Measurements from ENCODE around the gene TNPO2. TPM values are rescaled to one million over a fixed set of nuclear protein-coding genes. Genes with fewer than 3 reads are reported as not detected.
A peak's percentile ranks its signal among the peaks of the same experiment; 100 is the strongest.
"Not testable (repeated sequence)": the region's sequence is repeated elsewhere in the genome, so short reads cannot be mapped to it uniquely, and the experiment has no call there.

Gene TNPO2
- total RNA-seq, 1 experiment from 2014 or later, result 89.5 TPM

GRCh38 chr19:12698138-12698537 lies 25.6 kb downstream of the TNPO2 start:
- Mint-ChIP-seq H3K9me3 (ENCODE audit: unreplicated experiment) (no peaks in the 10 kb centered on the region), H3K27ac (ENCODE audit: low read depth, unreplicated experiment) (peak overlapping the region; percentile 20)

GRCh38 chr19:12697425-12697824 lies 26.3 kb downstream of the TNPO2 start:
- BruUV-seq (replicated peaks); H3K27ac Mint-ChIP-seq (ENCODE audit: low read depth, unreplicated experiment); intact Hi-C loops (cut with micrococcal nuclease); H3K27me3 Mint-ChIP-seq (ENCODE audit: insufficient read depth, unreplicated experiment); H3K4me1 Mint-ChIP-seq (ENCODE audit: insufficient read depth, unreplicated experiment); DNase-seq (ENCODE audit: unreplicated experiment); H3K9me3 Mint-ChIP-seq (ENCODE audit: unreplicated experiment): not testable (repeated sequence)
- CTCF ChIA-PET, result interaction anchor here (0.5 to 1.6 kb wide), 5 partner anchors 20 to 98 kb away, joined by 3 to 6 read pairs (median 3); no protein-coding TSS in a partner anchor
- Mint-ChIP-seq H3K4me3 (ENCODE audit: unreplicated experiment) (peak overlapping the region; percentile 83), H3K36me3 (ENCODE audit: insufficient read depth, unreplicated experiment) (peaks cover 55% of the 10 kb centered on the region)
- POLR2A ChIA-PET, result interaction anchor here (0.7 to 2.7 kb wide), 13 partner anchors 8 to 104 kb away, joined by 3 to 25 read pairs (median 6); partner anchors contain the start of genes DHPS, GET3, TNPO2 and ZNF490

More at GRCh38 chr19:12698138-12698537, 25.6 kb downstream of the TNPO2 start:
- Mint-ChIP-seq H3K4me1 (ENCODE audit: insufficient read depth, unreplicated experiment) (peaks cover 5% of the 10 kb centered on the region), H3K4me3 (ENCODE audit: unreplicated experiment) (peak overlapping the region; percentile 48), H3K27me3 (ENCODE audit: insufficient read depth, unreplicated experiment) (no peaks in the 10 kb centered on the region), H3K36me3 (ENCODE audit: insufficient read depth, unreplicated experiment) (peaks cover 59% of the 10 kb centered on the region)
- POLR2A ChIA-PET, result interaction anchor here (0.6 to 2.0 kb wide), 2 partner anchors 10 to 19 kb away, joined by 3 to 13 read pairs; no protein-coding TSS in a partner anchor
- BruUV-seq (replicated peaks), result no TSS peak
- TF ChIP-seq CTCF (IDR thresholded peaks at IDR 0.05; ENCODE audit: unreplicated experiment), result no peak
- CTCF ChIA-PET, result interaction anchor here (0.8 to 1.1 kb wide), 2 partner anchors 28 to 35 kb away, joined by 3 to 6 read pairs; no protein-coding TSS in a partner anchor
- intact Hi-C loops (cut with micrococcal nuclease), result no loop called here
- DNase-seq (ENCODE audit: unreplicated experiment), result no peak

- TF ChIP-seq CTCF (IDR thresholded peaks at IDR 0.05; ENCODE audit: unreplicated experiment), result no peak
- Mint-ChIP-seq H3K27me3 (ENCODE audit: insufficient read depth, unreplicated experiment) (no peaks in the 10 kb centered on the region), H3K36me3 (ENCODE audit: insufficient read depth, unreplicated experiment) (peaks cover 56% of the 10 kb centered on the region), H3K4me1 (ENCODE audit: insufficient read depth, unreplicated experiment) (peaks cover 5% of the 10 kb centered on the region), H3K4me3 (ENCODE audit: unreplicated experiment) (peak within 1 kb of the TSS; percentile 83), H3K27ac (ENCODE audit: low read depth, unreplicated experiment) (peak within 1 kb of the TSS; percentile 75), H3K9me3 (ENCODE audit: unreplicated experiment) (no peaks in the 10 kb centered on the region)
- BruUV-seq (replicated peaks), result TSS peak; percentile 94
- POLR2A ChIA-PET, result interaction anchor here (0.7 to 2.7 kb wide), 17 partner anchors 9 to 104 kb away, joined by 3 to 25 read pairs (median 5); partner anchors contain the start of genes DHPS, GET3, TNPO2 and ZNF490
- intact Hi-C loops (cut with micrococcal nuclease), result loop anchor here (1.0 kb wide), 1 partner anchor 15 kb away; the partner anchor contains the start of gene DHPS
- CTCF ChIA-PET, result interaction anchor here (0.5 to 1.6 kb wide), 3 partner anchors 21 to 98 kb away, joined by 3 to 4 read pairs (median 3); no protein-coding TSS in a partner anchor
- DNase-seq (ENCODE audit: unreplicated experiment), result peak; percentile 93
These were observed 27.1 kb downstream of the TNPO2 start, which contains the start of gene FBXW9 for GRCh38 chr19:12696366-12697335. FBXW9 (minus strand) TSS chr19:12696631; CDS start chr19:12696581, 50 bp downstream.

- Mint-ChIP-seq H3K27ac (ENCODE audit: low read depth, unreplicated experiment) (peak overlapping the region; percentile 75), H3K4me3 (ENCODE audit: unreplicated experiment) (peak overlapping the region; percentile 83), H3K4me1 (ENCODE audit: insufficient read depth, unreplicated experiment) (peaks cover 5% of the 10 kb centered on the region), H3K27me3 (ENCODE audit: insufficient read depth, unreplicated experiment) (no peaks in the 10 kb centered on the region), H3K36me3 (ENCODE audit: insufficient read depth, unreplicated experiment) (peaks cover 58% of the 10 kb centered on the region), H3K9me3 (ENCODE audit: unreplicated experiment) (no peaks in the 10 kb centered on the region)
- DNase-seq (ENCODE audit: unreplicated experiment), result no peak
- no peak for TF ChIP-seq CTCF (IDR thresholded peaks at IDR 0.05; ENCODE audit: unreplicated experiment)
- no TSS peak for BruUV-seq (replicated peaks)
- intact Hi-C loops (cut with micrococcal nuclease), result loop anchor here (1.0 kb wide), 1 partner anchor 15 kb away; the partner anchor contains the start of gene DHPS
- ChIA-PET POLR2A (interaction anchor here (0.7 to 2.7 kb wide), 13 partner anchors 9 to 104 kb away, joined by 3 to 25 read pairs (median 6); partner anchors contain the start of genes DHPS, GET3 and TNPO2), CTCF (interaction anchor here (1.1 to 1.6 kb wide), 3 partner anchors 10 to 22 kb away, joined by 4 to 5 read pairs (median 4); no protein-coding TSS in a partner anchor)
These were observed 27.8 kb downstream of the TNPO2 start for GRCh38 chr19:12695997-12696365.

Data from MCF 10A (cell line).